ENCODE results near the gene ARHGEF11.

ARHGEF11 gene

GRCh38 chr1:156911577-156912298, 133.8 kb downstream of the ARHGEF11 start:
- H3K4me1 ChIP-seq (ENCODE audit: control extremely low read depth in 1 of 4, control insufficient read depth in 4 of 4, insufficient read depth in 4 of 4, low read length in 3 of 4): peaks cover 0 to 50% (median 16%) of the 10 kb centered on the region in 4 experiments
- ChIA-PET POLR2A (interaction anchor here (0.9 kb wide), 1 partner anchor 10 kb away, joined by 3 read pairs; no protein-coding TSS in a partner anchor), CTCF (interaction anchor here (1.2 to 5.9 kb wide), 8 partner anchors 10 to 98 kb away, joined by 3 to 48 read pairs (median 6); partner anchors contain the start of genes INSRR, LRRC71 and NTRK1)
- peak in 2 of 3 donors; percentile 56 to 58 for DNase-seq
- no peak overlapping the region for H3K4me3 ChIP-seq (ENCODE audit: control insufficient read depth in 1 of 7, extremely low read depth in 1 of 7, insufficient read depth in 4 of 7, low read depth in 2 of 7, low read length in 6 of 7)
- no peak overlapping the region for H3K27ac ChIP-seq (ENCODE audit: insufficient read depth in 1 of 2, low read depth in 1 of 2, low read length in 2 of 2, poor library complexity in 1 of 2, severe bottlenecking in 2 of 2)
- H3K27me3 ChIP-seq (replicated peaks in 2 of 5; ENCODE audit: control insufficient read depth in 4 of 5, insufficient read depth in 5 of 5, low read length in 4 of 5): no peaks in the 10 kb centered on the region
- no peaks in the 10 kb centered on the region for H3K9me3 ChIP-seq (ENCODE audit: control extremely low read depth in 1 of 5, control insufficient read depth in 4 of 5, insufficient read depth in 2 of 5, low read depth in 1 of 5, low read length in 4 of 5)
- WGBS (ENCODE audit: insufficient coverage): 73% methylated on average over 2 of the region's 6 CpGs
- H3K36me3 ChIP-seq (ENCODE audit: control insufficient read depth in 4 of 4, insufficient read depth in 4 of 4, low read length in 3 of 4): peaks cover 0 to 68% (median 15%) of the 10 kb centered on the region in 4 experiments

GRCh38 chr1:156910309-156910782, 135.2 kb downstream of the ARHGEF11 start:
- peaks cover 0 to 68% (median 14%) of the 10 kb centered on the region in 4 experiments for H3K36me3 ChIP-seq (ENCODE audit: control insufficient read depth in 4 of 4, insufficient read depth in 4 of 4, low read length in 3 of 4)
- CTCF ChIA-PET: interaction anchor here (0.9 to 5.9 kb wide), 7 partner anchors 12 to 184 kb away, joined by 3 to 48 read pairs (median 6); partner anchors contain the start of genes INSRR, LRRC71 and NTRK1
- H3K27me3 ChIP-seq (replicated peaks in 2 of 5; ENCODE audit: control insufficient read depth in 4 of 5, insufficient read depth in 5 of 5, low read length in 4 of 5): no peaks in the 10 kb centered on the region
- no peaks in the 10 kb centered on the region for H3K9me3 ChIP-seq (ENCODE audit: control extremely low read depth in 1 of 5, control insufficient read depth in 4 of 5, insufficient read depth in 2 of 5, low read depth in 1 of 5, low read length in 4 of 5)
- DNase-seq: peak in 2 of 3 donors; percentile 58 to 63
- peaks cover 0 to 61% (median 17%) of the 10 kb centered on the region in 4 experiments for H3K4me1 ChIP-seq (ENCODE audit: control extremely low read depth in 1 of 4, control insufficient read depth in 4 of 4, insufficient read depth in 4 of 4, low read length in 3 of 4)
- H3K4me3 ChIP-seq (ENCODE audit: control insufficient read depth in 1 of 7, extremely low read depth in 1 of 7, insufficient read depth in 4 of 7, low read depth in 2 of 7, low read length in 6 of 7): no peak overlapping the region
- H3K27ac ChIP-seq (ENCODE audit: insufficient read depth in 1 of 2, low read depth in 1 of 2, low read length in 2 of 2, poor library complexity in 1 of 2, severe bottlenecking in 2 of 2): no peak overlapping the region
- POLR2A ChIA-PET: no interaction called here
- WGBS (ENCODE audit: insufficient coverage): 80% methylated on average over 9 of the region's 18 CpGs

DNA sequence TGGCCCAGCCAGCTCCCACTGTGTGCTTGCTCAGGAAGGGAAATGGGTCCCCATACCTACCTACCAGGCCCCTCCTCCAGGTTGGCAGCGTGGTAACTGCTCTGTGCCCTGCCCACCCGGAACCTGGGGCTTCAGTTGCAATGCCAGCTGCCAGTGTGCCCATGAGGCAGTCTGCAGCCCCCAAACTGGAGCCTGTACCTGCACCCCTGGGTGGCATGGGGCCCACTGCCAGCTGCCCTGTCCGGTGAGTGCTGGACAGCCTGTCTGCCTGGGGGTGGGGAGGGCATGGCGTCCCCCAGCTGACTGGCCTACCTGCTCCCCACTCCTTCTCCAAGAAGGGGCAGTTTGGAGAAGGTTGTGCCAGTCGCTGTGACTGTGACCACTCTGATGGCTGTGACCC, 135.9 kb downstream of the ARHGEF11 start:
- no peaks in the 10 kb centered on the region for H3K9me3 ChIP-seq (ENCODE audit: control extremely low read depth in 1 of 5, control insufficient read depth in 4 of 5, insufficient read depth in 2 of 5, low read depth in 1 of 5, low read length in 4 of 5)
- CTCF ChIA-PET: interaction anchor here (0.9 to 5.9 kb wide), 5 partner anchors 12 to 72 kb away, joined by 3 to 48 read pairs (median 4); partner anchors contain the start of gene LRRC71
- no peak for DNase-seq
- 97% methylated on average over 5 of the region's 5 CpGs for WGBS (ENCODE audit: insufficient coverage)
- no peak overlapping the region for H3K4me3 ChIP-seq (ENCODE audit: control insufficient read depth in 1 of 7, extremely low read depth in 1 of 7, insufficient read depth in 4 of 7, low read depth in 2 of 7, low read length in 6 of 7)
- peaks cover 0 to 61% (median 17%) of the 10 kb centered on the region in 4 experiments for H3K4me1 ChIP-seq (ENCODE audit: control extremely low read depth in 1 of 4, control insufficient read depth in 4 of 4, insufficient read depth in 4 of 4, low read length in 3 of 4)
- POLR2A ChIA-PET: no interaction called here
- no peaks in the 10 kb centered on the region for H3K27me3 ChIP-seq (replicated peaks in 2 of 5; ENCODE audit: control insufficient read depth in 4 of 5, insufficient read depth in 5 of 5, low read length in 4 of 5)
- H3K36me3 ChIP-seq (ENCODE audit: control insufficient read depth in 4 of 4, insufficient read depth in 4 of 4, low read length in 3 of 4): peaks cover 0 to 65% (median 8%) of the 10 kb centered on the region in 4 experiments
- H3K27ac ChIP-seq (ENCODE audit: insufficient read depth in 1 of 2, low read depth in 1 of 2, low read length in 2 of 2, poor library complexity in 1 of 2, severe bottlenecking in 2 of 2): no peak overlapping the region

DNA sequence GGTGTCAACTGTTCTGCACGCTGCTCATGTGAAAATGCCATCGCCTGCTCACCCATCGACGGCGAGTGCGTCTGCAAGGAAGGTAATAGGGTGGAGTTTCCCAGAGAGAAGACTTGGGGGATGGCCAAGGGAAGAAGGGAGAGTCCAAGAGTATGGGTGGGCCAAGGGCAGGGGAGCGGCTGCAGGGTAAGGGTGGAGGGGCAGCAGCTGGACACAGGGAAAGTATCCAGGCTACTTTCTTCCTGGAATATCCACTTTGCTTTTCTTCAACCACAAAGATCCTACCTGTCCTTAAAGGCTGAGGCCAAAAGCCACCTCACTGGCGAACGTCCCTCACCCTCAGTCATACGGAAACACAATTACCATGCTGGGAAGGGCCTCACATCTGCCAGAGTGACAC, 136.6 kb downstream of the ARHGEF11 start:
- Histone ChIP-seq H3K4me3 (ENCODE audit: control insufficient read depth in 1 of 7, extremely low read depth in 1 of 7, insufficient read depth in 4 of 7, low read depth in 2 of 7, low read length in 6 of 7) (no peak overlapping the region), H3K27me3 (replicated peaks in 2 of 5; ENCODE audit: control insufficient read depth in 4 of 5, insufficient read depth in 5 of 5, low read length in 4 of 5) (no peaks in the 10 kb centered on the region), H3K9me3 (ENCODE audit: control extremely low read depth in 1 of 5, control insufficient read depth in 4 of 5, insufficient read depth in 2 of 5, low read depth in 1 of 5, low read length in 4 of 5) (no peaks in the 10 kb centered on the region), H3K36me3 (ENCODE audit: control insufficient read depth in 4 of 4, insufficient read depth in 4 of 4, low read length in 3 of 4) (peaks cover 0 to 58% (median 5%) of the 10 kb centered on the region in 4 experiments), H3K27ac (ENCODE audit: insufficient read depth in 1 of 2, low read depth in 1 of 2, low read length in 2 of 2, poor library complexity in 1 of 2, severe bottlenecking in 2 of 2) (no peak overlapping the region), H3K4me1 (ENCODE audit: control extremely low read depth in 1 of 4, control insufficient read depth in 4 of 4, insufficient read depth in 4 of 4, low read length in 3 of 4) (peaks cover 0 to 55% (median 17%) of the 10 kb centered on the region in 4 experiments)
- ChIA-PET CTCF (interaction anchor here (0.6 to 5.9 kb wide), 5 partner anchors 13 to 71 kb away, joined by 3 to 48 read pairs (median 3); partner anchors contain the start of gene LRRC71), POLR2A (no interaction called here)
- no peak for DNase-seq
- WGBS (ENCODE audit: insufficient coverage): 92% methylated on average over 9 of the region's 10 CpGs

DNA sequence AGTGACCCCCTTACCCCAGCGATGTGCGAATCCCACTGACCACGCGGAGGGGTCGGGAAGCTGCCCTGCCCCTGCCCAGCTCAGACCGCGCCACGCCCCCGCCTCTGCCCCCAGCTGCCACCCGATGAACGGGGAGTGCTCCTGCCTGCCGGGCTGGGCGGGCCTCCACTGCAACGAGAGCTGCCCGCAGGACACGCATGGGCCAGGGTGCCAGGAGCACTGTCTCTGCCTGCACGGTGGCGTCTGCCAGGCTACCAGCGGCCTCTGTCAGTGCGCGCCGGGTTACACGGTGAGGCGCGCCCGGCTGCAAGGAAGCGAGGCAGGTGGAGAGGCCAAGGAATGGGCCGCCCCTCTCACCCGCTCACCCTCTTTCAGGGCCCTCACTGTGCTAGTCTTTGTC, 137.0 kb downstream of the ARHGEF11 start:
- WGBS (ENCODE audit: insufficient coverage): 96% methylated on average over 25 of the region's 29 CpGs
- CTCF ChIA-PET: interaction anchor here (0.6 kb wide), 1 partner anchor 41 kb away, joined by 3 read pairs; no protein-coding TSS in a partner anchor

DNA sequence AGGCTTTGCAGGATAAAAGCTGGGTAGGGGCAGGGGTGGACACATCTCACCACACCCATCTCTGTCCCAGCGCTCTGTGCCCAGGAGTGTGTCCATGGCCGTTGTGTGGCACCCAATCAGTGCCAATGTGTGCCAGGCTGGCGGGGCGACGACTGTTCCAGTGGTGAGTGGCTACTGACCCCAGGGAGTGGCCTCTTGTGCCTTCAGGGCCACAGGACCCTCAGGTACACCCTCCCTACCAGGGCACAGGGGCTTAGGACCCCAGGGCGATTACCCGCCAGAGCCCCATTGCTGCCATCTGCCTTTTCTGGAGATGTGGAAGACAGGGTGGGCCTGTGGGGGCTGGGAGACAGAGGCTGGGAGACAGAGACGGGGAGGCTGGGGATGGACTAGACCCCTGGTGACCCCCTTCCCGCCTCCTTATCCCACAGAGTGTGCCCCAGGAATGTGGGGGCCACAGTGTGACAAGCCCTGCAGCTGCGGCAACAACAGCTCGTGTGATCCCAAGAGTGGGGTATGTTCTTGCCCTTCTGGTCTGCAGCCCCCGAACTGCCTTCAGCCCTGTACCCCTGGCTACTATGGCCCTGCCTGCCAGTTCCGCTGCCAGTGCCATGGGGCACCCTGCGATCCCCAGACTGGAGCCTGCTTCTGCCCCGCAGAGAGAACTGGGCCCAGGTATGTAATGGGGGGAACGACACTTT, 139.2 kb downstream of the ARHGEF11 start:
- DNase-seq: no peak
- 100% methylated on average over 9 of the region's 16 CpGs for WGBS (ENCODE audit: insufficient coverage)
- no peak overlapping the region for H3K4me3 ChIP-seq (ENCODE audit: control insufficient read depth in 1 of 7, extremely low read depth in 1 of 7, insufficient read depth in 4 of 7, low read depth in 2 of 7, low read length in 6 of 7)
- H3K27ac ChIP-seq (ENCODE audit: insufficient read depth in 1 of 2, low read depth in 1 of 2, low read length in 2 of 2, poor library complexity in 1 of 2, severe bottlenecking in 2 of 2): no peak overlapping the region
- H3K4me1 ChIP-seq (ENCODE audit: control extremely low read depth in 1 of 4, control insufficient read depth in 4 of 4, insufficient read depth in 4 of 4, low read length in 3 of 4): peaks cover 0 to 41% (median 11%) of the 10 kb centered on the region in 4 experiments
- POLR2A ChIA-PET: no interaction called here
- peaks cover 0 to 42% (median 3%) of the 10 kb centered on the region in 4 experiments for H3K36me3 ChIP-seq (ENCODE audit: control insufficient read depth in 4 of 4, insufficient read depth in 4 of 4, low read length in 3 of 4)
- H3K9me3 ChIP-seq (ENCODE audit: control extremely low read depth in 1 of 5, control insufficient read depth in 4 of 5, insufficient read depth in 2 of 5, low read depth in 1 of 5, low read length in 4 of 5): no peaks in the 10 kb centered on the region
- CTCF ChIA-PET: no interaction called here
- no peaks in the 10 kb centered on the region for H3K27me3 ChIP-seq (replicated peaks in 2 of 5; ENCODE audit: control insufficient read depth in 4 of 5, insufficient read depth in 5 of 5, low read length in 4 of 5)

More for the DNA sequence above, 137.0 kb downstream of the ARHGEF11 start:
- Histone ChIP-seq H3K36me3 (ENCODE audit: control insufficient read depth in 4 of 4, insufficient read depth in 4 of 4, low read length in 3 of 4) (peaks cover 0 to 56% (median 5%) of the 10 kb centered on the region in 4 experiments), H3K27ac (ENCODE audit: insufficient read depth in 1 of 2, low read depth in 1 of 2, low read length in 2 of 2, poor library complexity in 1 of 2, severe bottlenecking in 2 of 2) (no peak overlapping the region), H3K27me3 (replicated peaks in 2 of 5; ENCODE audit: control insufficient read depth in 4 of 5, insufficient read depth in 5 of 5, low read length in 4 of 5) (no peaks in the 10 kb centered on the region), H3K4me1 (ENCODE audit: control extremely low read depth in 1 of 4, control insufficient read depth in 4 of 4, insufficient read depth in 4 of 4, low read length in 3 of 4) (peaks cover 0 to 51% (median 16%) of the 10 kb centered on the region in 4 experiments), H3K9me3 (ENCODE audit: control extremely low read depth in 1 of 5, control insufficient read depth in 4 of 5, insufficient read depth in 2 of 5, low read depth in 1 of 5, low read length in 4 of 5) (no peaks in the 10 kb centered on the region), H3K4me3 (ENCODE audit: control insufficient read depth in 1 of 7, extremely low read depth in 1 of 7, insufficient read depth in 4 of 7, low read depth in 2 of 7, low read length in 6 of 7) (no peak overlapping the region)
- no peak for DNase-seq
- POLR2A ChIA-PET: no interaction called here

Data from common myeloid progenitor, CD34-positive (primary cell).